Measurements from ENCODE around the gene STK32B. TPM values are rescaled to one million over a fixed set of nuclear protein-coding genes. Genes with fewer than 3 reads are reported as not detected.

Gene STK32B
- total and polyA plus RNA-seq, 12 donors, result 0.12 to 0.68 (median 0.34) TPM

- DNase-seq (no peak), ATAC-seq (no peak)
- H3K4me1 ChIP-seq, result no peaks in the 10 kb centered on the region
- H3K4me3 ChIP-seq, result no peak overlapping the region
- H3K36me3 ChIP-seq, result no peaks in the 10 kb centered on the region
- 85 to 86% methylated on average over 4 of the region's 4 CpGs for WGBS, 2 donors
- peaks cover 0 to 10% (median 0%) of the 10 kb centered on the region in 11 donors for H3K9me3 ChIP-seq
- intact Hi-C loops (cut with DNase I), result no loop called here
- no peak overlapping the region for H3K27ac ChIP-seq
- TF ChIP-seq CTCF (IDR thresholded peaks at IDR 0.05), result no peak
- H3K27me3 ChIP-seq, result peaks cover 0 to 14% (median 4%) of the 10 kb centered on the region in 7 donors
Measured at GRCh38 chr4:5134620-5135019, 83.3 kb downstream of the STK32B start.

GRCh38 chr4:5137226-5137625, 85.9 kb downstream of the STK32B start:
- Histone ChIP-seq H3K27me3 (peaks cover 0 to 6% (median 3%) of the 10 kb centered on the region in 7 donors), H3K27ac (no peak overlapping the region), H3K4me1 (no peaks in the 10 kb centered on the region), H3K9me3 (no peaks in the 10 kb centered on the region), H3K4me3 (no peak overlapping the region), H3K36me3 (no peaks in the 10 kb centered on the region)
- WGBS, 2 donors, result 84 to 89% methylated on average over 2 of the region's 2 CpGs
- intact Hi-C loops (cut with DNase I), result no loop called here
- DNase-seq, result no peak
- ATAC-seq, result no peak
- no peak for TF ChIP-seq CTCF (IDR thresholded peaks at IDR 0.05)

- ATAC-seq (no peak), DNase-seq (no peak)
Measured at GRCh38 chr4:5137927-5138326, 86.6 kb downstream of the STK32B start.

GRCh38 chr4:5138389-5138788, 87.1 kb downstream of the STK32B start:
- no peaks in the 10 kb centered on the region for H3K9me3 ChIP-seq
- no peak for DNase-seq
- H3K36me3 ChIP-seq, result no peaks in the 10 kb centered on the region
- H3K4me3 ChIP-seq, result no peak overlapping the region
- H3K27ac ChIP-seq, result no peak overlapping the region
- intact Hi-C loops (cut with DNase I), result no loop called here
- no peak for TF ChIP-seq CTCF (IDR thresholded peaks at IDR 0.05)
- WGBS, 2 donors, result 92% methylated on average over 3 of the region's 3 CpGs
- peaks cover 0 to 6% (median 3%) of the 10 kb centered on the region in 7 donors for H3K27me3 ChIP-seq
- ATAC-seq, result no peak
- H3K4me1 ChIP-seq, result no peaks in the 10 kb centered on the region

More at GRCh38 chr4:5137927-5138326, 86.6 kb downstream of the STK32B start:
- Histone ChIP-seq H3K9me3 (no peaks in the 10 kb centered on the region), H3K4me3 (no peak overlapping the region), H3K27me3 (peaks cover 0 to 6% (median 3%) of the 10 kb centered on the region in 7 donors), H3K27ac (no peak overlapping the region), H3K4me1 (no peaks in the 10 kb centered on the region), H3K36me3 (no peaks in the 10 kb centered on the region)
- TF ChIP-seq CTCF (IDR thresholded peaks at IDR 0.05), result no peak
- intact Hi-C loops (cut with DNase I), result no loop called here
- WGBS, 2 donors, result 67 to 78% methylated on average over 9 of the region's 9 CpGs

Measured in heart right ventricle (tissue), 16 donors.